Sigmoid colon (tissue), 4 donors: ENCODE results near the gene ATMIN.

Source experiments
- EP300 ChIP-seq, 4 donors: sonication (generic); formaldehyde crosslinking; IDR thresholded peaks; one replicate each; pipeline ENCODE4 v1.6.1; 2017; ENCODE audit warnings: antibody characterized with exemption in 4 of 4
- TF ChIP-seq, protein P1 (sequence below), 4 experiments: fragments of 450-650 bp in 3 of 4; fragments of 200-600 bp in 1 of 4; IDR thresholded peaks; one replicate each; pipeline ENCODE4 v1.5.1; 2016 to 2019; ENCODE audit warnings: antibody characterized with exemption in 4 of 4, mild to moderate bottlenecking in 3 of 4, moderate library complexity in 2 of 4

DNA sequence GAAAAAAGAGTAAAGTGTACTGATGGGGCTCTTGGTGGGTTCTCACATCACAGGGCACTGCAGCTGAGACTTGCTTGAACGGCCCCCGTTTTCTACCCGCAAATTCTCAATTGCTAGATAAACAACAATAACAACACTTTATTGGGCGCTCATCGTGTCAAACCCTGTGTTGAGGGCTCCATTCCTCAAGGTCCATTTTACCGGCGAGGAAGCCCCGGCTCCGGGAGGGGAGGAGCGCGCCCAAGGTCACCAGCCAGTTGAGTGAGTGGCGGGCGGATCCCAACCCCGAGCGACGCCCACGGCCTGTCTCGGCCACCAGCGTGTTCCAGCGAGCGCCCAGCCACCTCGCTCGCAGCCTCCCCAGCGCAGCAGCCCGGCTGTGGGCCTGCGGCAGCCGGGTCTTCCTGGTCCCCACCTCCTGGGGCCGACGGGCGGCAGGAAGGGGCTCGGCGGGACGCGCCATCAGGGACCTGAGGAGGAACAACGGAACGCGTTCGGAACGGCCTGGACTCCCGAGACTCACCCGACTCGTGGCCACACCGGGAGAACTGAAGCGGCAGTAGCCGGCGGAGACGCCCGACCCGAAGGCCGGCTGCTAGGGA, 29.3 kb upstream of the ATMIN start:
- TF ChIP-seq, protein P1, sequence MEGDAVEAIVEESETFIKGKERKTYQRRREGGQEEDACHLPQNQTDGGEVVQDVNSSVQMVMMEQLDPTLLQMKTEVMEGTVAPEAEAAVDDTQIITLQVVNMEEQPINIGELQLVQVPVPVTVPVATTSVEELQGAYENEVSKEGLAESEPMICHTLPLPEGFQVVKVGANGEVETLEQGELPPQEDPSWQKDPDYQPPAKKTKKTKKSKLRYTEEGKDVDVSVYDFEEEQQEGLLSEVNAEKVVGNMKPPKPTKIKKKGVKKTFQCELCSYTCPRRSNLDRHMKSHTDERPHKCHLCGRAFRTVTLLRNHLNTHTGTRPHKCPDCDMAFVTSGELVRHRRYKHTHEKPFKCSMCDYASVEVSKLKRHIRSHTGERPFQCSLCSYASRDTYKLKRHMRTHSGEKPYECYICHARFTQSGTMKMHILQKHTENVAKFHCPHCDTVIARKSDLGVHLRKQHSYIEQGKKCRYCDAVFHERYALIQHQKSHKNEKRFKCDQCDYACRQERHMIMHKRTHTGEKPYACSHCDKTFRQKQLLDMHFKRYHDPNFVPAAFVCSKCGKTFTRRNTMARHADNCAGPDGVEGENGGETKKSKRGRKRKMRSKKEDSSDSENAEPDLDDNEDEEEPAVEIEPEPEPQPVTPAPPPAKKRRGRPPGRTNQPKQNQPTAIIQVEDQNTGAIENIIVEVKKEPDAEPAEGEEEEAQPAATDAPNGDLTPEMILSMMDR (IDR thresholded peaks at IDR 0.05) = no peak
- TF ChIP-seq EP300 (IDR thresholded peaks at IDR 0.05) = no peak
